BE2C (cell line): ENCODE measurements around the gene TRAF7.
A peak's percentile ranks its signal among the peaks of the same experiment; 100 is the strongest.

Experiments
- DNase-seq: peaks from one replicate; pipeline ENCODE4 v3.0.0-alpha.2; 2020
- H3K27me3 ChIP-seq: fragments of 250-450 bp; sonication (Bioruptor Pico); 2 replicates; pipeline ENCODE4 v1.5.1; 2020; ENCODE audit warnings: mild to moderate bottlenecking
- H3K36me3 ChIP-seq: fragments of 250-450 bp; sonication (Bioruptor Pico); 2 replicates; pipeline ENCODE4 v1.5.1; 2020; ENCODE audit warnings: mild to moderate bottlenecking
- H3K4me1 ChIP-seq: fragments of 250-450 bp; sonication (Bioruptor Pico); 2 replicates; pipeline ENCODE4 v1.5.1; 2020
- H3K4me3 ChIP-seq: 2 replicates; pipeline ENCODE4 v1.5.1; 2011; ENCODE audit warnings: low read depth, low read length
- H3K9me3 ChIP-seq: fragments of 250-450 bp; sonication (Bioruptor Pico); 2 replicates; pipeline ENCODE4 v1.5.1; 2020
- TF ChIP-seq, protein P1 (sequence below): IDR thresholded peaks from 2 replicates; pipeline ENCODE4 v1.5.1; 2012; ENCODE audit warnings: mild to moderate bottlenecking, low read depth, low read length

The TRAF7 gene

GRCh38 chr16:2210386-2211365 is 55.1 kb downstream of the TRAF7 start, which contains the start of gene BRICD5:
TSS of gene BRICD5 (minus strand) at chr16:2210863. CDS start at chr16:2210833, 30 bp downstream.
- H3K4me3 ChIP-seq, result no peak within 1 kb of the TSS
- peaks cover 21% of the 10 kb centered on the region for H3K4me1 ChIP-seq
- no peak for DNase-seq
- H3K9me3 ChIP-seq, result no peaks in the 10 kb centered on the region
- H3K27me3 ChIP-seq, result no peaks in the 10 kb centered on the region
- H3K36me3 ChIP-seq, result peaks cover 47% of the 10 kb centered on the region
- TF ChIP-seq, protein P1, sequence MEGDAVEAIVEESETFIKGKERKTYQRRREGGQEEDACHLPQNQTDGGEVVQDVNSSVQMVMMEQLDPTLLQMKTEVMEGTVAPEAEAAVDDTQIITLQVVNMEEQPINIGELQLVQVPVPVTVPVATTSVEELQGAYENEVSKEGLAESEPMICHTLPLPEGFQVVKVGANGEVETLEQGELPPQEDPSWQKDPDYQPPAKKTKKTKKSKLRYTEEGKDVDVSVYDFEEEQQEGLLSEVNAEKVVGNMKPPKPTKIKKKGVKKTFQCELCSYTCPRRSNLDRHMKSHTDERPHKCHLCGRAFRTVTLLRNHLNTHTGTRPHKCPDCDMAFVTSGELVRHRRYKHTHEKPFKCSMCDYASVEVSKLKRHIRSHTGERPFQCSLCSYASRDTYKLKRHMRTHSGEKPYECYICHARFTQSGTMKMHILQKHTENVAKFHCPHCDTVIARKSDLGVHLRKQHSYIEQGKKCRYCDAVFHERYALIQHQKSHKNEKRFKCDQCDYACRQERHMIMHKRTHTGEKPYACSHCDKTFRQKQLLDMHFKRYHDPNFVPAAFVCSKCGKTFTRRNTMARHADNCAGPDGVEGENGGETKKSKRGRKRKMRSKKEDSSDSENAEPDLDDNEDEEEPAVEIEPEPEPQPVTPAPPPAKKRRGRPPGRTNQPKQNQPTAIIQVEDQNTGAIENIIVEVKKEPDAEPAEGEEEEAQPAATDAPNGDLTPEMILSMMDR, result no peak

- Histone ChIP-seq H3K4me1 (peaks cover 21% of the 10 kb centered on the region), H3K36me3 (peaks cover 43% of the 10 kb centered on the region), H3K27me3 (no peaks in the 10 kb centered on the region), H3K9me3 (no peaks in the 10 kb centered on the region), H3K4me3 (no peak overlapping the region)
- TF ChIP-seq, protein P1, result no peak
- no peak for DNase-seq
Measured at GRCh38 chr16:2211923-2212347, 56.4 kb downstream of the TRAF7 start.

GRCh38 chr16:2212362-2213324 is 57.1 kb downstream of the TRAF7 start:
- H3K27me3 ChIP-seq, result no peaks in the 10 kb centered on the region
- H3K9me3 ChIP-seq, result no peaks in the 10 kb centered on the region
- DNase-seq, result no peak
- H3K36me3 ChIP-seq, result peaks cover 36% of the 10 kb centered on the region
- peak overlapping the region; percentile 78 for H3K4me3 ChIP-seq
- TF ChIP-seq, protein P1, result no peak
- H3K4me1 ChIP-seq, result peaks cover 18% of the 10 kb centered on the region

GRCh38 chr16:2213817-2214718 is 58.5 kb downstream of the TRAF7 start:
- DNase-seq, result no peak
- Histone ChIP-seq H3K4me3 (peak overlapping the region; percentile 78), H3K27me3 (no peaks in the 10 kb centered on the region), H3K4me1 (peaks cover 12% of the 10 kb centered on the region), H3K36me3 (peaks cover 22% of the 10 kb centered on the region), H3K9me3 (no peaks in the 10 kb centered on the region)
- TF ChIP-seq, protein P1, result no peak

- Histone ChIP-seq H3K27me3 (no peaks in the 10 kb centered on the region), H3K36me3 (peaks cover 16% of the 10 kb centered on the region), H3K9me3 (no peaks in the 10 kb centered on the region), H3K4me3 (peak within 1 kb of the TSS; percentile 78), H3K4me1 (peaks cover 12% of the 10 kb centered on the region)
- no peak for DNase-seq
- TF ChIP-seq, protein P1, result no peak
Measured at GRCh38 chr16:2214719-2214968, 59.1 kb downstream of the TRAF7 start, which contains the start of gene PGP. TSS of gene PGP (minus strand) at chr16:2214840. CDS start at chr16:2214777, 63 bp downstream.
